NCI-H1694 (cell line): ENCODE data around the gene WWC2.
"Not testable (repeated sequence)": the region's sequence is repeated elsewhere in the genome, so short reads cannot be mapped to it uniquely, and the experiment has no call there.

Experiments
- DNase-seq: peaks from one replicate; lab custom pipeline; 2025; lab: John Stamatoyannopoulos, UW

Gene WWC2

GRCh38 chr4:183142571-183143550, 43.8 kb downstream of the WWC2 start:
- no peak for DNase-seq

DNA sequence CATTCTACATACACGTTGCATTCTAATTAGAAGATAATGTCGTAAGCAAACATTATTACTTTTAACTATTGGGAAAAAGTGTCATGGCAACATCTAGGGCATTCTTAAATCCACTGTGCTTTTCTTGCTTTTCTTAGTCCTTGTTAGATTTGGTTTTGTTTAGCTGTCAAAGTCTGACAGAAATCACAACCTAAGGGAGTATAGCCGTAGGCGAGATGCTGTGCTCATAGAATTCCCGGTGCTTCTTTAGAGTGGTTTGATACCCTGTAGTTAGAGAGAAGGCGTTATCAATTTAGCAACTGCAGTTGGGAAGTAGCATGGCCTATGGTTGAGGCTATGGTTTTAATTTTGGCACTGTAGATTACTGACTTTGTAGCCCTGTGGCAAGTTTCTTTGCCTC, 45.7 kb downstream of the WWC2 start:
- no peak for DNase-seq

DNA sequence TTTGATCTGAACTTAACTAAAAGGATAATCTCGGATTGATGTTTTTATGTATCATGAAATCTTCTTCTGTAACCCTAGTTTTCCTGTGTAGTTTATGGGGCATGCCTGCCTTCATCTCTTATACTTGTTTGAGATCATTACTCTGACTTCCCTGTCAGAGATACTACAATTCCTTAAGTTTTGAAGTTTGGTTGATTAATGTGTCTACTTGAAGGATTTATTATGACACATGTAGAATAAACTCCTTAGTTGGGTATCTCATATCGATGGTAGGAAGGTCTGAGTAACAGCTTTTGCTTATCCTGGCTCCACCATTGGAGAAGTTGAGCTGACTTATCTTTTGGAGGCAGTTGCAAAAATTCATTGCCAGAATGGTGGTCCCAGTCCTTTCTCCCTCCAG, 46.7 kb downstream of the WWC2 start:
- DNase-seq: no peak

DNA sequence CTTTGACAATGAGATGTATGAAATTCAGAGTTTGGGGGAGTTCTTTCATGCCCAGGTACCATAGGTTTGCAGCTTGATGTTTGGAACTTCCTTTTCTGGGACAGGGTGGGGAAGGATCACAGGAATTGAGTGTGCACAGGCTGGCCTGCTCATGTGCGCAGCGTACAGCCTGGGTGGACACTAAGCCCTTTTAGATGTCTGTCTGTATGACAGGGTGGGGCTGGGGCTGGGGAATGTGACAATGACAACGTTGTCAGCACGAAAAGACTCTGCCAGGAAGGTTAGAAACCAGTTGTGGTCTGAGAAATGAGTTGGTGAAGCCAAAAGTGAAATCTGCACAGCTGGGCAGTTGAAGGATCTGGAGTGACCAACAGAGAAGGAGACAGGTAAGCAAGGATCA, 47.4 kb downstream of the WWC2 start:
- DNase-seq: no peak

- no peak for DNase-seq
Measured at GRCh38 chr4:183147196-183147595, 48.1 kb downstream of the WWC2 start.

DNA sequence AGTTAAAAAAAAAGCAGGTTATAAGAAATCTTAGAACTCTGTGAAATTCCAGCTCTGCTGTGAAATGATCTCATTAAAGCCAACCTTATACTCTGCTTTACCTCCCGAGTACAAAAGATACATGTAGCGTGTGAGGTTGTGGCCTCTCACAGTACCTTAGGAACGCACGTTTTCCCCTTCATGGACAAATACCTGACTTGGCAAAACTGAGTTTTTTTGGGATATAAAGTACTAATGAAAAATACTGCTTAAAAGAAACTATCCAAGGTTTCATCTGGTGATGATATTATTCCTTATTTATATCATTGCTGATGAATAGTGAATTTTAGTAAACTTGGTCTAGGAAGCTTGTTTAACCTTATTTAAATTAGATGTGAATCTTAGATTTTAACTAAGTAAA, 48.9 kb downstream of the WWC2 start:
- no peak for DNase-seq

- no peak for DNase-seq
Measured at GRCh38 chr4:183149616-183150539, 50.8 kb downstream of the WWC2 start.

- DNase-seq: not testable (repeated sequence)
Measured at GRCh38 chr4:183150664-183151063, 51.6 kb downstream of the WWC2 start.

DNA sequence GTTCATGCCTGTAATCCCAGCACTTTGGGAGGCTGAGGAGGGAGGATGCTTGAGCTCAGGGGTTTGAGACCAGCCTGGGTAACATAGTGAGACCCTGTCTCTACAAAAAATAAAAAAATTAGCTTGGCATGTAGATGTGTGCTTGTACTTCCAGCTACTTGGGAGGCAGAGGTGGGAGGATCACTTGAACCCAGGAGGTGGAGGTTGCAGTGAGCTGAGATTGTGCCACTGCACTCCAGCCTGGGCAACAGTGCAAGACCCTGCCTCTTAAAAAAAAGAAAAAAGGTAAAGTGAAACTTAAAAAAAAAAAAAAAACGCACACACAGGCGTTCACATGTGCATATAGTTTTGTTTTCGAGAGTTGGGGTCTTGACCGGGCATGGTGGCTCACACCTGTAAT, 53.2 kb downstream of the WWC2 start:
- DNase-seq: not testable (repeated sequence)

- no peak for DNase-seq
Measured at GRCh38 chr4:183153190-183153916, 54.3 kb downstream of the WWC2 start.

- no peak for DNase-seq
Measured at GRCh38 chr4:183154701-183155391, 55.8 kb downstream of the WWC2 start.

GRCh38 chr4:183155450-183156184, 56.6 kb downstream of the WWC2 start:
- DNase-seq: no peak

DNA sequence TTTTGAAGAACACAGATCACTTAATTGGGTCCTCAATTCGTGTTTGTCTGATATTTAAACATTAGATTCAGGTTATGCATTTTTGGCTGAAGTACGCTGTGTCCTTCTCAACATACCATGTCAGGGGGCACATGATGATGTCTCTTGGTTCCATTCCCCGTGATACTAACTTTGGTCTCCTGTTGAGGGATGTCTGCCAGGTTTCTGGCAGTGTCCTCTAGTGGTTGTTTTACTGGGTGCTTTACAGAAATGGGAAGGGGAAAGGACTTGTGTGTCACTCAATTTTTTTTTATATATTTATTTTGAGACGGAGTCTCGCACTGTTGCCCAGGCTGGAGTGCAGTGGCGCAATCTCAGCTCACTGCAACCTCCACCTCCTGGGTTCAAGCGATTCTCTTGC, 58.2 kb downstream of the WWC2 start:
- DNase-seq: no peak

DNA sequence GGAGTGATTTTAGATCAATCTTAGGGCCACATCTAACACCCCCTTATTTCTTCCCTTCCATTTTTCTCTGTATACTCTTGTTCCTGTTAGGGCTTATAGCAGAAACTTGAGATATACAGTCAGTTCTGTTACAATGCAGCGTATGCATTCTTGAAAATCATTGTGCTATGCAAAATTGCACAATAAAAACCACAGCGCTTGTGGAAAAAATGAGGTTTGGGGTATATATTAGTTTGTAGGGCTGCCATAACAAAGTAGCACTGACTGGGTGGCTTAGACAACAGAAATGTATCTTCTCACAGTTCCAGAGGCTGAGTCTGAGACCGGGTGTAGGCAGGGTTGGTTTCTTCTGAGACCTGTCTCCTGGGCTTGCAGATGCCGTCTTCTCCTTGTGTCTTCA, 59.0 kb downstream of the WWC2 start:
- no peak for DNase-seq

- no peak for DNase-seq
Measured at GRCh38 chr4:183161630-183162029, 62.6 kb downstream of the WWC2 start.

- no peak for DNase-seq
Measured at GRCh38 chr4:183163135-183163534, 64.1 kb downstream of the WWC2 start.

DNA sequence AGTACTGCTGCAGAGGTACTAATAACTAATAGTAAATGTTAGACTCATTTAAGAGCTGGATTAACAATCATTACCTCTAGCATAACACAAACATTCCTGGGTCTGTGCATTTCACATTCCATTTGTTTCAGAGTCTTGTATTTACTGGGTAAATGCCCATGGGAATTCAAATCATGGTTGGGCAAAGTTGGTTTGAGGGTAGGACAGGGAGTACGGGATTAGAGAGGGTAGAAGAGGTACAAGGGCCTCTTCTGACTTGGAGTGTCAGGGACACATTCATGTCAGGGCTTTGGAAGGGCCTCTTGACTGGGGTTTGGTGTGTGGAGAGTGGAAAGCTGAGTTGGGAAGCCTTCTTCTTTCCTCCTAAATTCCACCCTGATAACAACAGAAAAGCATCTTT, 65.9 kb downstream of the WWC2 start:
- no peak for DNase-seq

DNA sequence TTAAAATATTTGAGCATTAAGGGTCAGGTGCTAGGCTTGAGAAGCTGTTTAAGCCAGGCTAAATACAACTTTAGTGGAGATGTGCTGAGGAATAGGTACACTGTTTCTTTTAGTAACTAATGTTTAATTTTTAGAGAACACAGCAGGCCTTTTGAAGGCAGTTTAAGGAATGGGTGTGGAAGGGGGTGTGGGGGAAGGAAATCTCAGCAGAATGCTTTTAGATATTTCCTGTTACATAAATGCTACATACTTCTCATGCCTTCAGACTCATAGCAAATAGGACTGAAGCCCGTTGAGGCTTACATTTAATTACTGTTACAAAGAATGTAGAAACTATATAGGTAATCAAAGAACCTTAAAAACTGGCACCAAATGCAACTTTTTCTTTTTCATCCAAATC, 66.3 kb downstream of the WWC2 start:
- no peak for DNase-seq

DNA sequence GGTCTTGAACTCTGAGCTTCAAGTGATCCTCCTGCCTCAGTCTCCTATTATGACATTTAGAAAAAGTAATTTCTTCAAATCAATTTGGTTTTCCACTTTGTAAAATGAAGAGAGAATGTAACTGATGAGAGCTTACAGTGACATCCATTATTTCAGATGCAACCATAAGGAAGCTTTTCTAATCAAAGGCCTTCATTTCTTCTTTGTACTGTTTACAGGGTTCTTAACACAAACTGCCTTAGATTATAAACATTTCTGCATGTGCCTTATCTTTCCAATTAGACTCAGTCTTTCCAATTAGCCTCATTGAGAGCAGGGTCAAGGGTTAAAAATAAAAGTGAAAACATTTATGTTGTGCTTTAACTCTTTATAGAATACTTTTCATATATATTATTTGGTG, 71.8 kb downstream of the WWC2 start:
- DNase-seq: no peak

GRCh38 chr4:183171484-183172267, 72.6 kb downstream of the WWC2 start:
- DNase-seq: no peak
